ENCODE measurements around the gene NCOR1.
"Not testable (repeated sequence)": the region's sequence is repeated elsewhere in the genome, so short reads cannot be mapped to it uniquely, and the experiment has no call there.

The NCOR1 gene

GRCh38 chr17:16131593-16131992, 83.7 kb downstream of the NCOR1 start:
- Histone ChIP-seq H3K4me3 (ENCODE audit: low read length) (no peak overlapping the region), H3K9me3 (ENCODE audit: control insufficient read depth, low read length) (no peaks in the 10 kb centered on the region), H3K36me3 (ENCODE audit: control insufficient read depth, insufficient read depth, low read length) (peaks cover 10% of the 10 kb centered on the region), H3K4me1 (ENCODE audit: control insufficient read depth, insufficient read depth, low read length) (no peaks in the 10 kb centered on the region), H3K9ac (ENCODE audit: low read length) (no peak overlapping the region), H3K27me3 (ENCODE audit: control insufficient read depth, insufficient read depth, low read length) (no peaks in the 10 kb centered on the region)

- Histone ChIP-seq H3K9ac (ENCODE audit: low read length) (no peak overlapping the region), H3K27me3 (ENCODE audit: control insufficient read depth, insufficient read depth, low read length) (no peaks in the 10 kb centered on the region), H3K36me3 (ENCODE audit: control insufficient read depth, insufficient read depth, low read length) (peaks cover 5% of the 10 kb centered on the region), H3K4me1 (ENCODE audit: control insufficient read depth, insufficient read depth, low read length) (no peaks in the 10 kb centered on the region), H3K9me3 (ENCODE audit: control insufficient read depth, low read length) (no peaks in the 10 kb centered on the region), H3K4me3 (ENCODE audit: low read length) (no peak overlapping the region)
These were observed 85.7 kb downstream of the NCOR1 start for GRCh38 chr17:16129441-16130205.

- no peaks in the 10 kb centered on the region for H3K9me3 ChIP-seq (ENCODE audit: control insufficient read depth, low read length)
- H3K27me3 ChIP-seq (ENCODE audit: control insufficient read depth, insufficient read depth, low read length): no peaks in the 10 kb centered on the region
- H3K4me1 ChIP-seq (ENCODE audit: control insufficient read depth, insufficient read depth, low read length): no peaks in the 10 kb centered on the region
- no peak overlapping the region for H3K9ac ChIP-seq (ENCODE audit: low read length)
- H3K36me3 ChIP-seq (ENCODE audit: control insufficient read depth, insufficient read depth, low read length): no peaks in the 10 kb centered on the region
- no peak overlapping the region for H3K4me3 ChIP-seq (ENCODE audit: low read length)
These were observed 91.8 kb downstream of the NCOR1 start for GRCh38 chr17:16123531-16123930.

GRCh38 chr17:16122697-16123434, 92.5 kb downstream of the NCOR1 start:
- Histone ChIP-seq H3K4me1 (ENCODE audit: control insufficient read depth, insufficient read depth, low read length) (no peaks in the 10 kb centered on the region), H3K36me3 (ENCODE audit: control insufficient read depth, insufficient read depth, low read length) (no peaks in the 10 kb centered on the region), H3K9ac (ENCODE audit: low read length) (no peak overlapping the region), H3K9me3 (ENCODE audit: control insufficient read depth, low read length) (no peaks in the 10 kb centered on the region), H3K4me3 (ENCODE audit: low read length) (no peak overlapping the region), H3K27me3 (ENCODE audit: control insufficient read depth, insufficient read depth, low read length) (no peaks in the 10 kb centered on the region)

- Histone ChIP-seq H3K27me3 (ENCODE audit: control insufficient read depth, insufficient read depth, low read length) (no peaks in the 10 kb centered on the region), H3K4me1 (ENCODE audit: control insufficient read depth, insufficient read depth, low read length) (no peaks in the 10 kb centered on the region), H3K9ac (ENCODE audit: low read length) (no peak overlapping the region), H3K36me3 (ENCODE audit: control insufficient read depth, insufficient read depth, low read length) (no peaks in the 10 kb centered on the region), H3K4me3 (ENCODE audit: low read length) (no peak overlapping the region), H3K9me3 (ENCODE audit: control insufficient read depth, low read length) (no peaks in the 10 kb centered on the region)
These were observed 93.4 kb downstream of the NCOR1 start for GRCh38 chr17:16121915-16122314.

GRCh38 chr17:16120937-16121336, 94.4 kb downstream of the NCOR1 start:
- H3K36me3 ChIP-seq (ENCODE audit: control insufficient read depth, insufficient read depth, low read length): no peaks in the 10 kb centered on the region
- no peak overlapping the region for H3K4me3 ChIP-seq (ENCODE audit: low read length)
- no peak overlapping the region for H3K9ac ChIP-seq (ENCODE audit: low read length)
- no peaks in the 10 kb centered on the region for H3K4me1 ChIP-seq (ENCODE audit: control insufficient read depth, insufficient read depth, low read length)
- H3K9me3 ChIP-seq (ENCODE audit: control insufficient read depth, low read length): no peaks in the 10 kb centered on the region
- no peaks in the 10 kb centered on the region for H3K27me3 ChIP-seq (ENCODE audit: control insufficient read depth, insufficient read depth, low read length)

- Histone ChIP-seq H3K9ac (ENCODE audit: low read length) (no peak overlapping the region), H3K36me3 (ENCODE audit: control insufficient read depth, insufficient read depth, low read length) (peaks cover 5% of the 10 kb centered on the region), H3K4me1 (ENCODE audit: control insufficient read depth, insufficient read depth, low read length) (no peaks in the 10 kb centered on the region), H3K9me3 (ENCODE audit: control insufficient read depth, low read length) (no peaks in the 10 kb centered on the region), H3K4me3 (ENCODE audit: low read length) (no peak overlapping the region), H3K27me3 (ENCODE audit: control insufficient read depth, insufficient read depth, low read length) (no peaks in the 10 kb centered on the region)
These were observed 98.2 kb downstream of the NCOR1 start for GRCh38 chr17:16117149-16117548.

- H3K4me3 ChIP-seq (ENCODE audit: low read length); H3K9ac ChIP-seq (ENCODE audit: low read length); H3K27me3 ChIP-seq (ENCODE audit: control insufficient read depth, insufficient read depth, low read length); H3K36me3 ChIP-seq (ENCODE audit: control insufficient read depth, insufficient read depth, low read length); H3K9me3 ChIP-seq (ENCODE audit: control insufficient read depth, low read length); H3K4me1 ChIP-seq (ENCODE audit: control insufficient read depth, insufficient read depth, low read length): not testable (repeated sequence)
These were observed 100.1 kb downstream of the NCOR1 start for GRCh38 chr17:16115077-16115698.

GRCh38 chr17:16108871-16109270, 106.5 kb downstream of the NCOR1 start:
- Histone ChIP-seq H3K36me3 (ENCODE audit: control insufficient read depth, insufficient read depth, low read length) (no peaks in the 10 kb centered on the region), H3K9me3 (ENCODE audit: control insufficient read depth, low read length) (no peaks in the 10 kb centered on the region), H3K9ac (ENCODE audit: low read length) (no peak overlapping the region), H3K27me3 (ENCODE audit: control insufficient read depth, insufficient read depth, low read length) (no peaks in the 10 kb centered on the region), H3K4me3 (ENCODE audit: low read length) (no peak overlapping the region), H3K4me1 (ENCODE audit: control insufficient read depth, insufficient read depth, low read length) (no peaks in the 10 kb centered on the region)

GRCh38 chr17:16108386-16108785, 106.9 kb downstream of the NCOR1 start:
- no peak overlapping the region for H3K4me3 ChIP-seq (ENCODE audit: low read length)
- H3K27me3 ChIP-seq (ENCODE audit: control insufficient read depth, insufficient read depth, low read length): no peaks in the 10 kb centered on the region
- H3K4me1 ChIP-seq (ENCODE audit: control insufficient read depth, insufficient read depth, low read length): no peaks in the 10 kb centered on the region
- no peak overlapping the region for H3K9ac ChIP-seq (ENCODE audit: low read length)
- H3K9me3 ChIP-seq (ENCODE audit: control insufficient read depth, low read length): no peaks in the 10 kb centered on the region
- no peaks in the 10 kb centered on the region for H3K36me3 ChIP-seq (ENCODE audit: control insufficient read depth, insufficient read depth, low read length)

- H3K4me1 ChIP-seq (ENCODE audit: control insufficient read depth, insufficient read depth, low read length): no peaks in the 10 kb centered on the region
- no peaks in the 10 kb centered on the region for H3K9me3 ChIP-seq (ENCODE audit: control insufficient read depth, low read length)
- H3K9ac ChIP-seq (ENCODE audit: low read length): no peak overlapping the region
- H3K4me3 ChIP-seq (ENCODE audit: low read length): no peak overlapping the region
- no peaks in the 10 kb centered on the region for H3K36me3 ChIP-seq (ENCODE audit: control insufficient read depth, insufficient read depth, low read length)
- H3K27me3 ChIP-seq (ENCODE audit: control insufficient read depth, insufficient read depth, low read length): no peaks in the 10 kb centered on the region
These were observed 108.1 kb downstream of the NCOR1 start for GRCh38 chr17:16107165-16107770.

All from mucosa of stomach (tissue), 1 donor.